DMS153 treated with DMSO at 0.1 percent for 48 hours (cell line): Measurements from ENCODE around the gene NFIC.
"Not testable (repeated sequence)": the region's sequence is repeated elsewhere in the genome, so short reads cannot be mapped to it uniquely, and the experiment has no call there.

Experiments used
- DNase-seq: peaks from one replicate; lab custom pipeline; 2025; ENCODE audit not compliant: unreplicated experiment; lab: John Stamatoyannopoulos, UW

Gene NFIC

DNA sequence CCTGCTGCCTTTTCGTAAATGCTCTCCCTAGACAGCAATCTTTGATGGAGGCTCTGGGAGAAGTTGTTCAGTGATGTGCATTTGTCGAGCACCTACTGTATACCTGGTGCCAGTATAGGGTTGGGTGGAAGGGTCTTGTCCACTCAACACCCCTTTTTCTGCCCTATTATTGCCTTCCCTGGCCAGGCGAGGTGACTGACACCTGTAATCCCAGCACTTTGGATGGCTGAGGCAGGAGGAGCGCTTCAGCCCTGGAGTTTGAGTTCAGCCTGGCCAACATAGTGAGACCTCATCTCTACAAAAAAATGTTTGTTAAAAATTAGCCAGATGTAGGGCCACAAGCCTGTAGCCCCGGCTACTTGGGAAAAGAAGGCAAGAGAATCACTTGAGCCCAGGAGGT lies 49.3 kb downstream of the NFIC start:
- DNase-seq = no peak

DNA sequence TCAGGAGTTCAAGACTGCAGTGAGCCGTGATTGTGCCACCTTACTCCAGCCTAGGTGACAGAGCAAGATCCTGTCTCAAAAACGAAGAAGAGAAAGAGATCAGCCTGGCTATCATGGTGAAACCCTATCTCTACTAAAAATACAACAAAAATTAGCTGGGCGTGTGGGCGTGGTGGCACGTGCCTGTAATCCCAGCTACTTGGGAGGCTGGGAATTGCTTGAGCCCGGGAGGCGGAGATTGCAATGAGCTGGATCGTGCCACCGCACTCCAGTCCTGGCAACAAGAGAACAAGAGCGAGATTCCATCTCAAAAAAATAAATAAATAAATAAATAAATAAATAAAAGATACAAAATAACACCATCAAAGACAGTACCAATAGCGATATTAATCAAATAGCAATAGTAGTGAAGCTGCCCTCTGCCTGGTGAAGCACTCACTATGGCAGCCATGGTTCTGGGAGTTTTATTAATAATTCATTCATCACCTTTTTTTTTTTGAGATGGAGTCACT lies 53.9 kb downstream of the NFIC start:
- DNase-seq = no peak

DNA sequence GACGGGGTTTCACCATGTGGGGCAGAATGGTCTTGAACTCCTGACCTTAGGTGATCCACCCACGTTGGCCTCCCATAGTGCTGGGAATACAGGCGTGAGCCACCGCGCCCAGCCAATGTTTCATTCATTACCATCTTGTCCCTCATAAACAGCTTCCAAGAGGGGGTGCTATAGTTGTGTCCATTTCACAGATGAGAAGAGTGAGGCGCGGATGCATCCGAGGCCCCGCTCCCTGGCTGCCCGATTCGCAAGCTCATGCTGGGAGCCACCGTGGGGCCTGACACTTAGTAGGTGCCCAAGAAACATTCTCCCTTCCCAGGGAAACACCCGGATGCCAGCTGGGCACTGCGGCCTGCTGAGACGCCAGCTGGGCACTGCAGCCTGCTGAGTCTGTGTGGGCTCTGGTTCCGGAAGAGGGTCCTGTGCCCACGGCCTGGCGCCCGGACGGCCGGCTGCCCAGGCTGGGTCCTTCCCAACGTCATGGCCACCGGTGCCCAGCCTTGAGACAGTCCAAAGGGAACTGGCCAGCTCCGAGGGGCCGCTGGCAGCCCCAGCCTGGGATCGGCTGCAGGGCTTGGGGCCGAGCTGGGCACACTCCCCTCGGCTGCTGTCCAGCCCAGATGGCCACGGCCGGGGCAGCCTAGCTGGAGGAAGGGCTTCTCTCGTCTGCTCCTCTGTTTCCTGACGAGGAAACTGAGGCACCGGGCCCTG lies 54.7 kb downstream of the NFIC start:
- DNase-seq = no peak

DNA sequence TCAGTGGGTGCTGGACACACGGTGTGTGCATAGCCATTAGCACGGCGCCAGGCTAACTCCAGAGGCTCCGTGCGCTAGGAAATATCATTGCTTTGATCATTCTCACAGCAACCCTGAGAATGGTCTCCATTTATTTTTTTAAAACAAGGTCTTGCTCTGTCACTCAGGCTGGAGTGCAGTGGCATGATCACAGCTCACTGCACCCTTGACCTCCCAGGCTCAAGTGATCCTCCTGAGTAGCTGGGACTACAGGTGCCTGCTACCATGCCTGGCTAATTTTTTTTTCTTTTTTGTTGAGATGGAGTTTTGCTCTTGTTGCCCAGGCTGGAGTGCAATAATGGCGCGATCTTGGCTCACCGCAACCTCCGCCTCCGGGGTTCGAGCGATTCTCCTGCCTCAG lies 55.3 kb downstream of the NFIC start:
- DNase-seq = not testable (repeated sequence)

DNA sequence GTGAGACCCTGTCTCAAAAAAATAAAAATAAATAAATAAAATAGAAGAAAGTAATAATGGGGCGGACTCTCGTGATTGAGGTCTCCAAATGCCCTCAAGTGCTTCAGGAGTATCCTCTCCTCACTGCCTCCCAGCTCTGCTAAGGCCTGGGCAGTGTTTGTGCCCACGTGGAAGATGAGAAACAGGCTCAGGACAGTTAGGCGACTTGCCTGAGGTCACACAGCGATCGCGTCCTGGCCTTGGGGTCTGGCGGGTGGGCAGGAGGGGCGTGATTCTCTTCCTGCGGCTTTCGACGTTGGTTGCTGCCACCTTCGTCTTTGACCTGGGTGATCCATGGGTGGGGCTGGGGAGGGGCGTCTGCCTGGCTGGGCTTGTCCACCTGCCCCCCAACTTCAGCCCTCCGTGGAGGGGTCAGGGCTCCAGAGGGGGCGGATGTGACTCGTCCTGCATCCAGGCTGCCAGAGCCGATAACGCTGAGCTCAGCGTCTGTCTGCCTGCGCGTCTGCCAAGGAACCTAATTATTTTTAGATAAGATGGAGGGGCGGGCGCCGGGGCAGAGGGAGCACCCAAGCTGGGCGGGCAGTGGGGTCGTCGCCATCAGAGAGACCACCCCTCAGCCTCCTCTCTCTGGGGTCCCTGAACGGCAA lies 56.9 kb downstream of the NFIC start:
- no peak for DNase-seq

DNA sequence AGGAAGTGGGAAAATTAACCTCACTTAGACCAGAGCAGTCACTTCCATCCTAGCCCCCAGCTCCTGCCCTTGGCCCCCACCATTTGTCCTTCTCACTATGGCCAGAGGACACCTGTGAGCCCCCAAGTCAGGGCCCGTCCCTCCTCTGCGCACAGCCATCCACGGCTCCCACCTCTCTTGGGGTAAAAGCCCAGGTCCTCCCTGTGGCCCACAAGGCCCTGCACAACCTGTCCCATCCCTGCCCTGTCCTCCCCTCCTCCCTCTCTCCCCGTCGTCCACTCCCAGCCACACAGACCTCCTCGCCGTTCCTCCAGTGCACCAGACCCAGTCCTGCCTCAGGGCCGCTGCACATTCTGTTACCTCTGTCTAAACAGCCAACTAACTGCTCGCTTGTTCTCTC lies 60.0 kb downstream of the NFIC start:
- DNase-seq = no peak

DNA sequence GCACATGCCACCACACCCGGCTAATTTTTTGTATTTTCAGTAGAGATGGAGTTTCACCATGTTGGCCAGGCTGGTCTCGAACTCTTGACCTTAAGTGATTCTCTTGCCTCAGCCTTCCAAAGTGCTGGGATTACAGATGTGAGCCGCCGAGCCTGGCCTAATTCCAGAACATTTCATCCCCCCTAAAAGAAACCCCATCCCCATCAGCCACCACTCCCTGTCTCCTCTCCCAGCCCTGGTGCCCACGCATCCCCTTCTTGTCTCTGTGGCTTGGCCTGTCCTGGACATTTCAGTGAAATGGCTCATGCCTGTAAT lies 63.9 kb downstream of the NFIC start:
- not testable (repeated sequence) for DNase-seq

DNA sequence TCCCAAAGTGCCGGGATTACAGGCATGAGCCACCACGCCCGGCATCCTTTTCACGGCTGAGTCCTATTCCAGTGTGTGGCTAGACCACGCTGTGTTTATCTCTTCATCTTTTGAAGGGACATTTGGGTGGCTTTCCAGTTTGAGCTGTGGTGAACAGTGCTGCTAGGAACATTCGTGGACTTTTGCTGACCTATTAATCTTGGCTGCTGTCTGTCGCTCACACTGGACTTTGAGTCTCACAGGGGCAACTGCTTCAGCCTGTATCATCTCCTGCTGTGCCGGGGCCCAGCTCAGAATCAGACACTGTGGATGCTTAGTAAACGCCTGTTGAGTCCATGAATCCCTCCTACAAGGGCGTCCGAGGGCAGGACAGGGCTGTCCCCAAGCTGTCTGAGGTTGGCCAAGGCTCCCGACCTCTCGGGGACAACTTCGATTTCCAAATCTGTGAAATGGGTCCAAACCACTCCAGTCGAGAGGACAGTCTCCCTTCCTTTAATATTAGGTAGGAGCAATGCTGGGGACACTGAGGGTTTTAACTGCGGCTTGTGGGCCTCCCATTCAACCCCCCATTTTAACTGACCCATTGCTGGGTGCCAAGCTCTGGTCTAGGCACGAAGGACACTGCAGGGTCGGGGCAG lies 65.5 kb downstream of the NFIC start:
- no peak for DNase-seq

DNA sequence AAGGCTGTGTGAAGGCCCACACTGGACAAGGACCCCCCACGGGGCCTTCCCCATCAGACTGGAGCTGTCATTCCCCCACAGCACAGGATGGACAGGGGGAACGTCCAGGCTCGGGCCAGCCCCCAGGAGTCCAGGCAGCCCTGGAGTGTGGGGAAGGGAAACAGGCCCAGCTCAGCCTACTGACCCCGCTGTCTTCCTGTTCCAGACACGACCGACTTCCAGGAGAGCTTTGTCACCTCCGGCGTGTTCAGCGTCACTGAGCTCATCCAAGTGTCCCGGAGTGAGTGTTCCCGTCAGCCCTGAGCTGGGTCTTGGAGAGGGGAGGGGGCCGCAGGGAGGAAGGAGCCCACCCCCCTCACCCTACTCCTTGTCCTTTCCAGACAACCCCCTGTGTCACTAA lies 66.9 kb downstream of the NFIC start:
- DNase-seq = no peak

DNA sequence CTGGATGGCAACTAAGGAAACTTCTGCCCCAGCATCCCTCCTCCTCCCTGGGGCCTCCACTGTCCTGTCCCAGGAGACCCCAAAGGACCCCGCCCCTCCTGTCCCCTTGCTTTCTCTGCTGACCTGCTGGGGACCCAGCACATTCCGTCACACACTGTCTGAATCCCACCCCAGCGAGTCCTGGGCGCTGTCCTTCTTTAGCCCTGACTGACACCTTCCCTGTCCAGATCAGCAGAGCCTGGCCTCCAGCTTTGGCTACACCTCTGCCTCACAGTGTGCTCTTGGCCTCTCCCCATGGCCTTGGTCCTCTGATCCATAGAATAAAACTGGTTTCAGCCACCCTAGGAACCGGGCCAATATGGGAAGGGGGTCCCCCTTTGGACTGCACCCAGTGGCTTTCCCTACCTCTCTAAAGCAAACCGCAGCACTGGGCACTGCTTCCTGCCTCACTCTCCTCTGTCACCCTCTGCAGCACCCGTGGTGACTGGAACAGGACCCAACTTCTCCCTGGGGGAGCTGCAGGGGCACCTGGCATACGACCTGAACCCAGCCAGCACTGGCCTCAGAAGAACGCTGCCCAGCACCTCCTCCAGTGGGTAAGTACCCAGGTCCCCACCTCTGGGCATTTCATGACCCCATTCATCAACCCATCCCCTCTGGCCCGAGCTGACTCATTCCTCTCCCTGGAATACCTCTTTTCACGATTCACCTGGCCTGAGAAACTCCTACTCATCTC lies 67.6 kb downstream of the NFIC start:
- no peak for DNase-seq

DNA sequence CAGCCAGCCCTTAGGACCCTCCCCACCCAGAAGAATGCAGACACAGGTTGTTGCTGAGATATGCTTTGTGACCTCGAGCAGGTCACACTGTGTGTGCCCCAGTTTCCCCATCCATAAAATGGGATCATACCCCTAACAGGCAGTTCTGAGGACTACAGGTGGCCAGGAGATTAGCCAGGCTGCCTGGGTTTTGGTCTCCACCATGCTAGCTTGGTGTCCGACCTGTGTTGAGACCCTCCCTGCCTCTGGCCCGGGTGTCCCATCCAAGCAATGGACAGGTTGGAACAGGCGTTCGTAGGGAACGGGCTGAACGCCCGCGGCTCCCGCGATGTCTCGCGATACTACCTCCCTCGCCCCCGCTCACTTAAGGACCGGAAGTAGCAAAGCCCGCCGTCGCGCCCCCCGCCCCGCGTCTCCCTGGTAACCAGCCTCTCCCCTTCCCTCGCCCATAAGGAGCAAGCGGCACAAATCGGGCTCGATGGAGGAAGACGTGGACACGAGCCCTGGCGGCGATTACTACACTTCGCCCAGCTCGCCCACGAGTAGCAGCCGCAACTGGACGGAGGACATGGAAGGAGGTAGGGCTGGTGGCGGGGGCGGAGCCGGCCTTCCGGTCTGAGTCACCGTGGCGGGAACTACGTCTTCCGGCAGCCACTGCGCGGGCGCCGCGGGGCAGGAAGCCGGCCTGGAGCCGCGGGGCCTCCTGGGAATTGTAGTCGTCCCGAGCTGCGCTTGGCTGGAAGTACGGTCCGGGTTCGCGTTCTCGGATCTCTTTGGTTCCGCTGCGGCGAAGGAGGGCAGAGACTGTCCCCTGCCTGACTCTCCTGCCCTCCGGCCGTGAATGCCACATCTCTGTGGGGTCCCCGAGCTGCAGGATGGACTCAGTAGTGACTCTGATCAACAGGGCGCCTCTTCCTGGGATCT lies 68.5 kb downstream of the NFIC start:
- DNase-seq = peak; percentile 88

DNA sequence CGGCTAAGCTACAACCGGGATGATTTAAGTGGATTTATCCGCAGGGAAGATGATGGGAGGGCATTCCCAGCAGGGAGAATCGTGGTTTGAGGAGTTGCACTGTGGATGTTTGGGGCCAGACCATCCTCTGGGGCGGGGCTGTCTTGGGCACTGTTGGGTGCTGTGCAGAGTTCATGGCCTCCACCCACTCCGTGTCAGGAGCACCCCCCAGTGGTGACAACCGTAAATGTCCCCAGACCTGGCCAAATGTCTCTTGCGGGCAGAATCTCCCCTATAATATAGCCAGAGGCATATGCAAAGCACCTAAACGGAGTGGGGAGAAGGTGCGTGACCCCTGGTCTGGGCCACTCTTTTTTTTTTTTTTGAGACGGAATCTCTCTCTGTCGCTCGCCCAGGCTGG lies 73.7 kb downstream of the NFIC start:
- DNase-seq = no peak

DNA sequence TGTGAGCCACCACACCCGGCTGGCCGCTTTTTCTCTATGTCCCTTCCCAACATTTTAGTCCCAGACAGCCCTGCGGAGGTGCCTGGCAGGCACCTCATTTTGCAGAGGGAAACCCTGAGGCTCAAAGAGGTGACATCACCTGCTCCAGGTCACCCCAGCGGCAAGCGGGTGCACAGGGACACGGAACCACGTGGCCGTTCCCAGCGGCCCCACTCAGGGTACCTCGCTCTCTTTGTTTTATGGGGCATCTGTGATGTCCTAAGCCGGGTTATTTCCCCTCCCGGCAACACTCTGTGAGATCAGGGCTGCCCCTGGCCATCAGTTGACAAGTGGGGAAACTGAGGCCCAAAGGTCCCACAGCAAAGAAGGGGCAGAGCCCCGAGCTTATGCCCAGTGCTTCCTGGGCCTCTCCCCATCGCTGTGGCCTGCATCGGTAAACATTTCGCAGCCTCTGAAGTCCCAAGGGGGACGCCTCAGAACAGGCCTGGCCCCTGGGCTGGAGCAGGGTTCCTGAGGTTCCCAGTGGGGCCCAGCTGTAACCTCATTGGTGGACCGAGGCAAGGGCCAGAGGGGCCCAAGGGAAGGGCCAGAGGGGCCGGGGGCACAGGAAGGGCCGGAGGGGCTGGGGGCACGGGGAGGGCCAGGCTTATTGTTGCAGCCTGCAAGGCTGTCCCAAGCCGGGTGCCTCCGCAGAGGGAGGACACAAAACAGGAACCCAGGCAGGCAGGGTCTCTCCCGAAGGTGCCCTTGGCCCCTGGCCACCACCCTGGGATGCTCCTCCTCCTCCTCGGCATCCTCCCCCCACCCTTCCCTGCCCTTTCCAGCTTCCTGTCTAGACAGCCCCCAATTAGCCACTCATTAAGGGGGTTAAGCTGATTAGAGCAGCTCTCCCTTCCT lies 75.0 kb downstream of the NFIC start:
- no peak for DNase-seq

DNA sequence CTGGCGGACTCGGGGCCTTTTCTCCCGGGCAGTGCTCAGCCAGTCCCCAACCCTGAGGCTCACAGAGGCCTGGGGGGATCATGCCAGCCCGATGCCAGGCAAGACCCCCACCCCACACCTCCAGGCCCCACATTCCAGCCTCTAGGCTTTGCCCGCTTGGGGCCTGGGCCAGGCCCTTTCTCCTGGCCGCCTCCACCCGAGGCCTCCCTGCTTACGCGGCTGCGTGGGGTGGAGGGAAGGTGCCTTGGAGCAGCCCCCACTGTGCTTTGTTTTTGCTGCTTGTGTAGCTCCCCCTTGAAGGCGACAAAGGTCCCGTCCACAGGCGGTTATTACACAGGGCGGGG lies 75.6 kb downstream of the NFIC start:
- no peak for DNase-seq

DNA sequence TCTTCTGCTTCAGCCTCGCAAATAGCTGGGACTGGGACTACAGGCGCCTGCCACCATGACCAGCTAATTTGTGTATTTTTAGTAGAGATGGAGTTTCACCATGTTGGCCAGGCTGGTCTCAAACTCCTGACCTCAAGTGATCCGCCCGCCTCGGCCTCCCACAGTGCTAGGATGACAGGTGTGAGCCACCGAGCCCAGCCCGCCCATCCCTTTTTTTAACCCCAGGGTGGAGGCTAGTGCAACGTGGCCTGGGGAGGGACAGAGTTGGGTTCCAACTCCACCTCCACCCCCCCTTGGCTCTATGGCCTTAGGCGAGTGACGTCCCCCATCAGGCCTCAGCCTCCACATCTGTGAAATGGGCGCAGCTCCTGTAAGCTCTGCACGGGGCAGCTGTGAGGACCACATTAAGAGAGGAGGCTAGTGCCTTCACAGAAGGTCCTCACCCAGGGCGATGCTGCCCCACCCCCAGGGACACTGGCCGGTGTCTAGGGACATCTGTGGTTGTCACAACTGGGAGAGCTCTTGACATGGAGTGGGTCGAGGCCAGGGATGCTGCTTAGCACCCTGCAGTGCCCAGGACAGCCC lies 76.2 kb downstream of the NFIC start:
- DNase-seq = no peak

DNA sequence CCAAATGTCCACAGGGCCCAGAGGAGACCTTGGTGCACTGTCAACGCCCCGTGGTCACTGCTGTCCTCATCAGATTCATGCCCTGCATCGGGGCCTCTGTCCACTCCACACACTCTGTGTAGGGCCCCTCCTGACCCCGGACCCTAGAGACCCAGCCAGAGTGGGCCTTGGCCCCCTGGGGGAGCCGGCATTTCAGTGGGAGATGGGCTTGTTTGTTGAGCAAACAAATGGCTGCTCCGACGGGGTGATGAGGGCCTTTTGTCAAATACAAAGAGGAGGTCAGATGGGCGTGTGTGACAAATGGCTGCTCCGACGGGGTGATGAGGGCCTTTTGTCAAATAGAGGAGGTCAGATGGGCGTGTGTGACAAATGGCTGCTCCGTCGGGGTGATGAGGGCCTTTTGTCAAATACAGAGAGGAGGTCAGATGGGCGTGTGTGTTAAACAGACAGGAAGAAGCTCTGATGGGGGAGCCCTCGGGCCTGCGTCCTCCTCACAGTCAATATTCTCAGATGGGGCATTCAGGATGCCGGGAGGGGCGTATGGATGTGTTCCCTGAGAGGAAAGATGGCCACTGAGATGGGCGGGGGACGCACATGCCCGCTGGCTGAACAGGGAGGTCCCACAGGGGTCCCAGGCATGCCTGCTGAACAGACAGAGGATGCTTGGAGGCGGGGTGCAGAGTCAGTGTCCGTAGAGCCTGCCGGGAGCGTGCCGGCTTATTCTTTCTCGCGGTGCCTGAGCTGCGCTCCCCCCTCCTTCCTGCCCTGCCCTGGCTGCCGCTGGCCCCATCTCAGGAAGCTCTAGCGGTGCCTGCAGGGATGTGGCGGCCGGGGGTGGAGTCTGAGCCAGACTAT lies 77.7 kb downstream of the NFIC start:
- peak; percentile 28 for DNase-seq

DNA sequence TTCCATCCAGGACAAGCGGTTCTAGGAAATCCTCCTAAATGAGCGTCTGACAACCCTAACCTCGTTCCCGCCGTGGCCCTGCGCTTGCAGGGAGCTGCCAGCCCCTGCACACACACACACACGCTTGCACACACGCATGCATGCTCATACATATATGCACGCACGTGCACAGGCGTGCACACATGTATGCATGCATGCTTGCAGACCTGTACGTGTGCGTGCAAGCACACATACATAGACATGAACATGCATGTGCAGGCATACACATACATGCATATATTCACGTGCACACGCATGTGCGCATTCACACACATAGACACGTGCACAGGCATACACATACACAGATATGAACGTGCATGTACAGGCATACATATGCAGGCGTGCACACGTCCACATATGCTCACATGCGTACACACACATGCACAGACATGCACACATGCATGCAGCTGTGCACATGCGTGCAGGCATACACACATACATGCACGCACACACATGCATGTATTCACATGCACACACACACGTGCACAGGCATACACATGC lies 78.4 kb downstream of the NFIC start:
- no peak for DNase-seq

DNA sequence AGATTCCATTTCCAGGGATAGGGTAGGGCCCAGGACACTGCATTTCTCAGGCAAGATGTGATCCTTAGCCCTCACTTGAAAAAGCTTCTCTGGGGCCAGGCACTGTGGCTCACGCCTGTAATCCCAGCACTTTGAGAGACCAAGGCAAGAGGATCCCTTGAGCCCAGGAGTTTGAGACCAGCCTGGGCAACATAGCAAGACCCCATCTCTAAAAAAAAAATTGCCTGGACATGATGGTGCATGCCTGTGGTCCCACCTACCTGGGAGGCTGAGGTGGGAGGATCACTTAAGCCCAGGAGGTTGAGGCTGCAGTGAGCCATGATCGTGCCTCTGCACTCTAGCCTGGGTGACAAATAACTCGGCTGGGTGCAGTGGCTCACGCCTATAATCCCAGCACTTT lies 80.3 kb downstream of the NFIC start:
- DNase-seq = not testable (repeated sequence)
